IMR-90 (cell line): Measurements from ENCODE around the gene CDK14. TPM values are rescaled to one million over a fixed set of nuclear protein-coding genes. Genes with fewer than 3 reads are reported as not detected.

ENCODE experiments used
- ATAC-seq: fragments of 200-7000 bp; cut with Tn5 transposase; 2 replicates; pipeline ENCODE4 v1.9.1; 2020; ENCODE audit warnings: low read depth, mild to moderate bottlenecking, moderate library complexity
- BruUV-seq: library from RNA; stranded (reverse); fragments of 400-500 nt; replicated peaks from 2 replicates; lab custom pipeline; 2021; lab: Mats Ljungman, UMichigan
- CTCF ChIA-PET: fragments of 300-600 bp; formaldehyde crosslinking; extraction: SDS; loops from one replicate; lab custom pipeline; 2021; ENCODE audit warnings: antibody characterized with exemption; lab: Yijun Ruan, JAX
- POLR2A ChIA-PET: fragments of 300-600 bp; sonication (Branson Sonifier 250); formaldehyde crosslinking; loops from one replicate; lab custom pipeline; 2022; ENCODE audit warnings: antibody characterized with exemption; ENCODE audit not compliant: unreplicated experiment; lab: Charles Lee
- DNase-seq: peaks from one replicate; pipeline ENCODE4 v3.0.0; 2013
- H2AFZ ChIP-seq: replicated peaks from 2 replicates; pipeline ENCODE3; 2013; ENCODE audit warnings: low read length, mild to moderate bottlenecking; ENCODE audit not compliant: poor library complexity
- H2AK5ac ChIP-seq: 2 replicates; pipeline ENCODE4 v1.6.1; 2013; ENCODE audit warnings: low read depth, low read length, inconsistent platforms
- H2AK9ac ChIP-seq: replicated peaks from 2 replicates; pipeline ENCODE3; 2013; ENCODE audit warnings: mild to moderate bottlenecking, low read depth, low read length, moderate library complexity; ENCODE audit not compliant: poor library complexity
- H2BK120ac ChIP-seq: 2 replicates; pipeline ENCODE4 v1.6.1; 2013; ENCODE audit warnings: low read depth, low read length, inconsistent platforms
- H2BK15ac ChIP-seq: 3 replicates; pipeline ENCODE4 v1.6.1; 2013; ENCODE audit warnings: low read depth, low read length, inconsistent platforms
- H2BK20ac ChIP-seq: 2 replicates; pipeline ENCODE4 v1.6.1; 2013; ENCODE audit warnings: low read depth, mild to moderate bottlenecking, inconsistent platforms, low read length, moderate library complexity
- H2BK5ac ChIP-seq: 2 replicates; pipeline ENCODE4 v1.6.1; 2013; ENCODE audit warnings: mild to moderate bottlenecking, low read depth, low read length, inconsistent platforms; ENCODE audit not compliant: poor library complexity, severe bottlenecking
- H3K14ac ChIP-seq: replicated peaks from 2 replicates; pipeline ENCODE4 v1.6.1; 2013; ENCODE audit warnings: low read depth, low read length, inconsistent platforms
- H3K18ac ChIP-seq: 2 replicates; pipeline ENCODE4 v1.6.1; 2013; ENCODE audit warnings: low read depth, low read length, control low read depth
- H3K23ac ChIP-seq: 2 replicates; pipeline ENCODE4 v1.6.1; 2013; ENCODE audit warnings: low read depth, low read length, inconsistent platforms
- H3K27ac ChIP-seq: 2 replicates; pipeline ENCODE4 v1.5.1; 2013; ENCODE audit warnings: mild to moderate bottlenecking, control low read depth, low read length; ENCODE audit not compliant: insufficient read depth
- H3K27me3 ChIP-seq: 2 replicates; pipeline ENCODE4 v1.6.1; 2013; ENCODE audit warnings: low read length; ENCODE audit not compliant: control insufficient read depth, insufficient read depth
- H3K36me3 ChIP-seq: 2 replicates; pipeline ENCODE4 v1.6.1; 2013; ENCODE audit warnings: low read length, mixed read lengths; ENCODE audit not compliant: control insufficient read depth, insufficient read depth
- H3K4ac ChIP-seq: 2 replicates; pipeline ENCODE4 v1.6.1; 2013; ENCODE audit warnings: low read depth, low read length, inconsistent platforms
- H3K4me1 ChIP-seq: 2 replicates; pipeline ENCODE4 v1.6.1; 2013; ENCODE audit warnings: low read length, mixed read lengths; ENCODE audit not compliant: control insufficient read depth, insufficient read depth
- H3K4me2 ChIP-seq: 2 replicates; pipeline ENCODE4 v1.6.1; 2013; ENCODE audit warnings: low read depth, mild to moderate bottlenecking, control low read depth, low read length, moderate library complexity
- H3K4me3 ChIP-seq: 2 replicates; pipeline ENCODE4 v1.5.1; 2013; ENCODE audit warnings: low read depth, mild to moderate bottlenecking, control low read depth, low read length, moderate library complexity; ENCODE audit not compliant: insufficient read depth
- H3K56ac ChIP-seq: 2 replicates; pipeline ENCODE4 v1.6.1; 2013; ENCODE audit warnings: low read length, inconsistent platforms; ENCODE audit not compliant: insufficient read depth; ENCODE audit errors: extremely low read depth
- H3K79me1 ChIP-seq, 2 experiments: 2 replicates each; pipeline ENCODE4 v1.6.1; 2013; ENCODE audit warnings: low read length in 2 of 2, inconsistent platforms in 1 of 2, low read depth in 1 of 2
- H3K9ac ChIP-seq: 2 replicates; pipeline ENCODE4 v1.6.1; 2013; ENCODE audit warnings: low read depth, low read length, control low read depth
- H3K9me1 ChIP-seq: 2 replicates; pipeline ENCODE4 v1.6.1; 2013; ENCODE audit warnings: low read length, inconsistent platforms; ENCODE audit not compliant: insufficient read depth
- H3K9me3 ChIP-seq: 2 replicates; pipeline ENCODE4 v1.6.1; 2013; ENCODE audit warnings: low read length; ENCODE audit not compliant: control insufficient read depth, insufficient read depth
- H4K20me1 ChIP-seq: 2 replicates; pipeline ENCODE4 v1.6.1; 2013; ENCODE audit warnings: low read length, inconsistent platforms; ENCODE audit not compliant: insufficient read depth
- H4K5ac ChIP-seq: 2 replicates; pipeline ENCODE4 v1.6.1; 2013; ENCODE audit warnings: mild to moderate bottlenecking, low read depth, low read length, control low read depth
- H4K8ac ChIP-seq, 2 experiments: 2 replicates each; pipeline ENCODE4 v1.6.1; 2013; ENCODE audit warnings: low read depth in 2 of 2, low read length in 2 of 2, control low read depth in 1 of 2, inconsistent platforms in 1 of 2
- H4K91ac ChIP-seq: 2 replicates; pipeline ENCODE4 v1.6.1; 2013; ENCODE audit warnings: low read depth, low read length, inconsistent platforms; ENCODE audit not compliant: insufficient read depth
- BHLHE40 ChIP-seq: fragments of 150-350 bp; IDR thresholded peaks from 2 replicates; pipeline ENCODE4 v1.6.1; 2016; ENCODE audit warnings: mild to moderate bottlenecking, low read depth, low read length
- CEBPB ChIP-seq: IDR thresholded peaks from 2 replicates; pipeline ENCODE4 v1.6.1; 2012; ENCODE audit warnings: low read depth, low read length, improper control_type of control experiment
- FOS ChIP-seq: fragments of 150-350 bp; IDR thresholded peaks from 2 replicates; pipeline ENCODE4 v1.6.1; 2016; ENCODE audit warnings: low read depth, low read length
- MAFK ChIP-seq: IDR thresholded peaks from 2 replicates; pipeline ENCODE4 v1.6.1; 2012; ENCODE audit warnings: low read depth, low read length, improper control_type of control experiment
- MAZ ChIP-seq: IDR thresholded peaks from 2 replicates; pipeline ENCODE4 v1.6.1; 2012; ENCODE audit warnings: low read depth, mild to moderate bottlenecking, low read length, improper control_type of control experiment, moderate library complexity, borderline replicate concordance
- MXI1 ChIP-seq: IDR thresholded peaks from 2 replicates; pipeline ENCODE4 v1.6.1; 2012; ENCODE audit warnings: low read depth, mild to moderate bottlenecking, low read length, moderate library complexity, borderline replicate concordance
- NFE2L2 ChIP-seq: fragments of 150-350 bp; IDR thresholded peaks from 2 replicates; pipeline ENCODE4 v1.6.1; 2016; ENCODE audit warnings: low read depth, mild to moderate bottlenecking, low read length
- POLR2A ChIP-seq: IDR thresholded peaks from 2 replicates; pipeline ENCODE4 v1.6.1; 2012; ENCODE audit warnings: mild to moderate bottlenecking, low read depth, low read length
- RFX5 ChIP-seq: IDR thresholded peaks from 2 replicates; pipeline ENCODE4 v1.8.0; 2012; ENCODE audit warnings: low read depth, mild to moderate bottlenecking, low read length, moderate library complexity
- SMC3 ChIP-seq: fragments of 150-350 bp; IDR thresholded peaks from 2 replicates; pipeline ENCODE4 v1.6.1; 2016; ENCODE audit warnings: low read depth, mild to moderate bottlenecking, antibody characterized with exemption, low read length, moderate library complexity
- WGBS, 2 experiments: methylation state at CpG; one replicate each; pipeline versions ENCODE4 v1.1.5 to v1.1.7; 2013; ENCODE audit warnings: missing lambda C conversion rate in 2 of 2; ENCODE audit not compliant: insufficient read length in 1 of 2; ENCODE audit errors: extremely low coverage in 2 of 2; 5-methylcytosine and 5-hydroxymethylcytosine counted together
- dilution Hi-C: fragments of 300-500 bp; cut with HindIII; formaldehyde crosslinking; loops from one replicate; pipeline ENCODE4 v1.14.3; 2018; ENCODE audit warnings: low sequenced_read_pairs; ENCODE audit not compliant: unreplicated experiment
- in situ Hi-C: fragments of 300-500 bp; cut with MboI; formaldehyde crosslinking; loops from 3 replicates; pipeline ENCODE4 v1.14.3; 2019; ENCODE audit warnings: low sequenced_read_pairs, inconsistent platforms, mixed read lengths
- intact Hi-C: fragments of 100-400 bp; cut with micrococcal nuclease; formaldehyde crosslinking; loops from 2 replicates; pipeline ENCODE4 v1.10.0; 2022
- polyA plus RNA-seq, 3 experiments: library from polyadenylated mRNA; depleted of rRNA; stranded (reverse); fragments of >200 nt; gene quantifications; 2 replicates each; pipeline ENCODE4 v1.2.3, GENCODE V29; 2012; ENCODE audit warnings: low replicate concordance in 1 of 3
- total RNA-seq: library from RNA; depleted of rRNA; stranded (reverse); fragments of >200 nt; gene quantifications from 2 replicates; pipeline ENCODE4 v1.2.3, GENCODE V29; 2012
- TF ChIP-seq, protein P1 (sequence below): fragments of 150-350 bp; IDR thresholded peaks from 2 replicates; pipeline ENCODE4 v1.6.1; 2016; ENCODE audit warnings: low read depth, mild to moderate bottlenecking, low read length, moderate library complexity, borderline replicate concordance

The CDK14 gene
- total and polyA plus RNA-seq, 2 of the 4 experiments (the other 2 are of a cell fraction) = 10.1 to 29.6 TPM

DNA sequence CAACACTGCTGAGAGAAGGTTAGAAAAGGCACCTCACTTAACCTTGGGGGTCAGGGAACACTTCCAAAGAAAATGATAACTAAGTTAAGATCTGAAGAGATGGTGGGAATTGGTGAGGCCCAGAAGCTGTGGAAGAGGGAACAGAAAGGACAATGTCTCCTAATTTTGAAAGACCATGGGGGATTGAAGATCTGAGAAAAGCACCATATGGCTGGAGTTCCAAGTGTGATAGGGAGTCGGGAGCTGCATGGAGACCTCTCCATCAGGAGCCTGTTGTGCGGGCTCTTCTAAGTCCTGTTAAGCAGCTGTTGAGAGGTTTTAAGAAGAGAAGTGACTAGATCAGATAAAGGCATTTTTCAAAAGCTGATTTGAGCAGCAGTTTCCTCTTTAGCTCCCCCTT, 254.3 kb downstream of the CDK14 start:
- no peak overlapping the region for H3K4ac ChIP-seq
- peaks cover 0 to 4% of the 10 kb centered on the region in 2 experiments; a peak in 2 of 4 replicates for H3K79me1 ChIP-seq
- no peak overlapping the region for H2BK20ac ChIP-seq
- no peak overlapping the region for H3K56ac ChIP-seq
- no peaks in the 10 kb centered on the region; the same call in 1 of the 2 replicates for H3K9me1 ChIP-seq
- no peaks in the 10 kb centered on the region for H3K27me3 ChIP-seq
- ChIA-PET CTCF (no interaction called here), POLR2A (no interaction called here)
- dilution Hi-C loops (no loop called here), in situ Hi-C loops (no loop called here), intact Hi-C loops (no loop called here)
- no peak overlapping the region for H3K4me3 ChIP-seq
- H3K14ac ChIP-seq = no peak overlapping the region
- H2AFZ ChIP-seq = no peak overlapping the region
- no peaks in the 10 kb centered on the region for H4K20me1 ChIP-seq
- no peak overlapping the region for H4K8ac ChIP-seq
- H2BK120ac ChIP-seq = no peak overlapping the region
- H2BK15ac ChIP-seq = no peak overlapping the region
- H3K9me3 ChIP-seq = no peaks in the 10 kb centered on the region
- no peaks in the 10 kb centered on the region for H3K36me3 ChIP-seq
- H3K23ac ChIP-seq = no peak overlapping the region
- H3K4me2 ChIP-seq = no peak overlapping the region
- no peak for DNase-seq
- no peak overlapping the region for H4K91ac ChIP-seq
- no peak overlapping the region for H2BK5ac ChIP-seq
- 80% methylated on average over 1 of the region's 2 CpGs; no CpG with 5 or more reads in 1 of the 2 experiments for WGBS, 2 experiments
- no peak overlapping the region for H4K5ac ChIP-seq
- no peak for ATAC-seq
- no peak overlapping the region for H3K27ac ChIP-seq
- no peak overlapping the region for H3K9ac ChIP-seq
- TF ChIP-seq NFE2L2 = no peak
- no peak for TF ChIP-seq POLR2A
- TF ChIP-seq MAFK = no peak
- no peak for TF ChIP-seq CEBPB
- no peak for TF ChIP-seq BHLHE40
- TF ChIP-seq MAZ = no peak
- TF ChIP-seq RFX5 = no peak
- TF ChIP-seq, protein P1, sequence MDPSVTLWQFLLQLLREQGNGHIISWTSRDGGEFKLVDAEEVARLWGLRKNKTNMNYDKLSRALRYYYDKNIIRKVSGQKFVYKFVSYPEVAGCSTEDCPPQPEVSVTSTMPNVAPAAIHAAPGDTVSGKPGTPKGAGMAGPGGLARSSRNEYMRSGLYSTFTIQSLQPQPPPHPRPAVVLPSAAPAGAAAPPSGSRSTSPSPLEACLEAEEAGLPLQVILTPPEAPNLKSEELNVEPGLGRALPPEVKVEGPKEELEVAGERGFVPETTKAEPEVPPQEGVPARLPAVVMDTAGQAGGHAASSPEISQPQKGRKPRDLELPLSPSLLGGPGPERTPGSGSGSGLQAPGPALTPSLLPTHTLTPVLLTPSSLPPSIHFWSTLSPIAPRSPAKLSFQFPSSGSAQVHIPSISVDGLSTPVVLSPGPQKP = no peak
- no peak for TF ChIP-seq FOS
- no peak for TF ChIP-seq SMC3
- no peak for TF ChIP-seq MXI1
- BruUV-seq = no TSS peak
- no peak overlapping the region for H2AK9ac ChIP-seq
- no peaks in the 10 kb centered on the region for H3K4me1 ChIP-seq
- no peak overlapping the region for H3K18ac ChIP-seq
- no peak overlapping the region for H2AK5ac ChIP-seq
